Measurements from ENCODE around the gene SIGMAR1.
A peak's percentile ranks its signal among the peaks of the same experiment; 100 is the strongest.

SIGMAR1 gene

DNA sequence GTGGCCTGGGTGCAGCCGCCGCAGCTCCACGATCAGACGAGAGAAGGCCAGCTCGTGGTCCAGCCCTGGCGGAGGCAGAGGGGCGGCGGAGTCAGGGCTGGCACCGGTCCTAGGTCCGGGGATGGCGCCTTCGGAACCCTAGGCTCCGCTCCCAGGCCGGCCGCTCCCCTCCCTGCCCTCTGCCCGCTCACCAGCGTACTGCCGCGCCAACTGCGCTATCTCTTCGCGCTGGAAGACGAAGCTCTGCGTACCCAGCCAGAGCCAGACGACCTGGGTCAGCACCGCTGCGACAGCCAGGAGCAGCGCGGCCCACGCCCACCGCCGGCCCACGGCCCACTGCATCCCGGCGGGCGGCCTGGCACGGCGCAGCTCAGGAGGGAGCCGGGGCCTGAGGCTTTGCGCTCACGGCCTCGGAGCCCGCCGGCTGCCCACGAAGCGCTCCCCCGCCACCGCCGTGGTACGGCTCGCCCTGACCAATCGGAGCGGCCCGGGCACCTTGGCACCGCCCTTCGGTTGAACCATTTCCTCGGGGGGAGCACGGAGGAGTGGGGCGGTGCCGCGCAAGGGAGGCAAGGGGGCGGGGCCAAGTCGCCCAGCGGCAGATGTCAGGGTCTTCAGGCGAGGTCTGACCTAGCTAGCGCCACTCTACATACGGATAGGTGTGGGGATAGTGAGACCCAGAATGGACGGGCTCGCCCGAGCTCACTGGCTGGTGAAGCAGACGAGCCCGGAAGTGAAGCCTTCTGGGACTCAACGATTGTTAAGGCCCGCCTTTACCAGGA, at the start of gene SIGMAR1:
TSS of gene SIGMAR1 (minus strand) at position 432 of the 782 bp plus-strand sequence. CDS start at position 342, 90 bp downstream.
- peak within 1 kb of the TSS; percentile 86 for H3K4me3 ChIP-seq (ENCODE audit: low read length)
- peak; percentile 94 for DNase-seq (ENCODE audit: low read depth)
- TF ChIP-seq, protein P1, sequence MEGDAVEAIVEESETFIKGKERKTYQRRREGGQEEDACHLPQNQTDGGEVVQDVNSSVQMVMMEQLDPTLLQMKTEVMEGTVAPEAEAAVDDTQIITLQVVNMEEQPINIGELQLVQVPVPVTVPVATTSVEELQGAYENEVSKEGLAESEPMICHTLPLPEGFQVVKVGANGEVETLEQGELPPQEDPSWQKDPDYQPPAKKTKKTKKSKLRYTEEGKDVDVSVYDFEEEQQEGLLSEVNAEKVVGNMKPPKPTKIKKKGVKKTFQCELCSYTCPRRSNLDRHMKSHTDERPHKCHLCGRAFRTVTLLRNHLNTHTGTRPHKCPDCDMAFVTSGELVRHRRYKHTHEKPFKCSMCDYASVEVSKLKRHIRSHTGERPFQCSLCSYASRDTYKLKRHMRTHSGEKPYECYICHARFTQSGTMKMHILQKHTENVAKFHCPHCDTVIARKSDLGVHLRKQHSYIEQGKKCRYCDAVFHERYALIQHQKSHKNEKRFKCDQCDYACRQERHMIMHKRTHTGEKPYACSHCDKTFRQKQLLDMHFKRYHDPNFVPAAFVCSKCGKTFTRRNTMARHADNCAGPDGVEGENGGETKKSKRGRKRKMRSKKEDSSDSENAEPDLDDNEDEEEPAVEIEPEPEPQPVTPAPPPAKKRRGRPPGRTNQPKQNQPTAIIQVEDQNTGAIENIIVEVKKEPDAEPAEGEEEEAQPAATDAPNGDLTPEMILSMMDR (IDR thresholded peaks at IDR 0.05; ENCODE audit: insufficient read depth, low read depth, low read length, missing control alignments): no peak

DNA sequence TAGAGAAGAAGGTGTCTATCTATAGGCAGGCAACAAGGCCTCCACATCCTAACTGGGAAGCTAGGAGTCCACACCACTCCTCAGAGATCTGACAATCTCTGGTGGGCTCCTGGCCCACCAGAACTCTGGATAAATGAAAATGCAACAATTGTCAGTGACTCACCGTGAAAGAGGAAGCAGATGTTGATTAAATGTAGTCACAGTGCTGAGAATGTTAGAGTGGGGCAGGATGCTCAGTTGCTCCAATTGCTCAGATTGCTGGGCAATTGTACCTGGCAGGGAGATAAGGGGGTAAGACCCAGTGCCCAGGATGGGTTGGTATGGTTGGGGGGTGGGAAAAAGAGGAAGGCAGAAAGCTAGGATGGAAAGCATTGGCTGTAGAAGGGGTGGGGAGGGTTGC, 49.1 kb upstream of the SIGMAR1 start:
- no peak for DNase-seq (ENCODE audit: low read depth)
- TF ChIP-seq, protein P1 (IDR thresholded peaks at IDR 0.05; ENCODE audit: insufficient read depth, low read depth, low read length, missing control alignments): no peak
- H3K4me3 ChIP-seq (ENCODE audit: low read length): no peak overlapping the region

DNA sequence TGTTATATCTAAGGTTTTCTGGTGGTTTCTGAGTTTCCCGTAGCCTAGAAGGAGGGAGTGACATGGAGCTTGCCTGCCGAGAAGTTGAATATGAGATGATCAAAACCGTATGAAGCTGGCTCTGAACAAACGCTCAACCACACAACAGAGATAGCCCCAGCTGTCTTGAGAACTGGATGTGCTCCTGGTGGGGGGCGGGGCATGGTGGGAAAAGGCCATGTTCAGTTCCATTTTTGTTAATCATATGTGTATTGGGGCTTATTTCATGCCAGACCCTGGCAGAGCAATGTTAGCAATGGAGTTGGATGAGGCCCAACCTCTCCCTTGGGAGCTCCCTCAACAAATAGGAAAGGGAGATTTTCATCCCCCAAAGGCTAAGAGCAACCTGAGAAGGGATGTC, 48.6 kb upstream of the SIGMAR1 start:
- no peak overlapping the region for H3K4me3 ChIP-seq (ENCODE audit: low read length)
- TF ChIP-seq, protein P1 (IDR thresholded peaks at IDR 0.05; ENCODE audit: insufficient read depth, low read depth, low read length, missing control alignments): no peak
- no peak for DNase-seq (ENCODE audit: low read depth)

DNA sequence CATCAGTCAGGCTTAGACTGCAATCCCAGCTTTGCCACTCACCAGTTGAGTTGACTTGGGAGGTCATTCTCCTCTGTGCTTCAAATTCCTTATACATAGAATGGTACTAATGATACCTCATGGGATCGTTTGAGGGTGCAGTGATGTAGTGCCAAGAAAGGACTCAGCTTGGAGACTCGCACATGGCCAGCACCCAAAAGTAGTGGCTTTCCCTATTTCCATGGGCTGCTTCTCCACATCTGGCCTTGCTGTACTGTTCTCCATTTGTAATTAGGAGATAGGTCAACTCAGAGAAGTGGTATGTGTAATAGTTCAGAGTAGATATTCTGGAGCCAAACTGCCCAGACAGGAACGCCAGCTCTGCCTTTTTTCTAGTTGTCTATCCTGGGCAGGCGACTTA, 48.0 kb upstream of the SIGMAR1 start:
- DNase-seq (ENCODE audit: low read depth): no peak

DNA sequence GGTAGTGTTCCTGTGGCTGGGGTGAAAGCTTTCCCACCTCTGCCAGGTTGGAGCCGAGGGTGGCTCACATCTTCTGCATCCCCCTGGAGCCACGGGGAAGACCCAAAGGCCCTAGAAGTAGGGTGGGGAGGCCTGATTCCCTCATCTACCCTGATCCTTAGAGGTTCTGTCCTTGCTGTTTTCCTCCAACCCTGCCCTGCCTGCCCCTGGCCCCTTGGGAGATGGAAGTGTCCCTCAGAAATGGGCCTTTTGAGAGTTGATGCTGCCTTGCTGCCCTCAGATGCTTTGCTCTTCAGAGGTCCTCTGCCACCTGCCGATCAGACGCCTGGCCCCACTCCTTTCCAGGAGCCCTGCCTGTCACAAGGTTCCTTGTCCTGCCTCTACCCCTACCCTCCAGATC, 47.2 kb upstream of the SIGMAR1 start:
- DNase-seq (ENCODE audit: low read depth): no peak
- TF ChIP-seq, protein P1 (IDR thresholded peaks at IDR 0.05; ENCODE audit: insufficient read depth, low read depth, low read length, missing control alignments): no peak
- no peak overlapping the region for H3K4me3 ChIP-seq (ENCODE audit: low read length)

More for the DNA sequence above, 48.0 kb upstream of the SIGMAR1 start:
- no peak overlapping the region for H3K4me3 ChIP-seq (ENCODE audit: low read length)
- TF ChIP-seq, protein P1 (IDR thresholded peaks at IDR 0.05; ENCODE audit: insufficient read depth, low read depth, low read length, missing control alignments): no peak

DNA sequence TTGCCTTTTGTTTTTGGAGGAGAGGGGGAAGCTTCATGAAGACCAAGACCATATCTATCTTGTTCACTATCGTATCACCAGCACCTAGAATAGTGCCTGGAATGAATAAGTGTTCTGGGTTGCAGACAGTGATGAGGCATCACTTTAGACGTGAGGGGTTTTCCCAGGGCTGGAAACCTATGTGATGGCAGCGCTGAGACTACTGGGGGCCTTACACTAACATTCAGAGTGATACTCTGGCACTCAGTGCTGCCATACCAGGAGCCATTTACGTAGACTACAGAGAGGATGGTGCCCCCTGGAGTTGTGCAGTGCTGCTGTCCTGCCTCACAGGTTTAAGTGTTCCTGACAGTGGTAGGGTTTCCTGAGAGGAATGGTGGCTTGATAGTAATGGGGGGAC, 46.6 kb upstream of the SIGMAR1 start:
- no peak for DNase-seq (ENCODE audit: low read depth)
- H3K4me3 ChIP-seq (ENCODE audit: low read length): no peak overlapping the region
- TF ChIP-seq, protein P1 (IDR thresholded peaks at IDR 0.05; ENCODE audit: insufficient read depth, low read depth, low read length, missing control alignments): no peak

DNA sequence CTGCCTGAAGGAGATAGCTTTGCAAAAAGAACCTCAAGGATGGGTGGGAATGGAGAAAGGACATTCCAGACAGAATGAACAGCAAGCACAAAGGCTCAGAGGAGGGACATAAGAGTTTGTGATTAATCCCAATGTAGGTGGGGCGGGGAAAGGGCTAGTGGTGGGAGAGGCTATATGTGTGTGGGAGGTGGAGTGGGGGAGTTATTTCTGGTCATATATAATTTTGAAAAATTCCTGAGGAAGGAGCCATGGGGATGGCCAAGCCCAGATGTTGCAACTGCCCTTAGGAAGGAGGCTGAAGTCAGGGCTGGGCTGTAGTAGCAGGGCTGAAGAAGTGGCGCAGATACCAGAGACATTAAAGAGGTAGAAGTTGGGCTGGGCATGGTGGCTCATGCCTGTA, 38.3 kb upstream of the SIGMAR1 start:
- no peak overlapping the region for H3K4me3 ChIP-seq (ENCODE audit: low read length)
- DNase-seq (ENCODE audit: low read depth): no peak
- TF ChIP-seq, protein P1 (IDR thresholded peaks at IDR 0.05; ENCODE audit: insufficient read depth, low read depth, low read length, missing control alignments): no peak

Data from epithelial cell of esophagus (primary cell).